ENCODE results near the gene NBEAL2. TPM values are rescaled to one million over a fixed set of nuclear protein-coding genes. Genes with fewer than 3 reads are reported as not detected.

The NBEAL2 gene
- total and polyA plus RNA-seq, 2 donors (not counting 1 experiment from before 2014, with no cell fraction given), result 1.5 to 4.5 TPM

DNA sequence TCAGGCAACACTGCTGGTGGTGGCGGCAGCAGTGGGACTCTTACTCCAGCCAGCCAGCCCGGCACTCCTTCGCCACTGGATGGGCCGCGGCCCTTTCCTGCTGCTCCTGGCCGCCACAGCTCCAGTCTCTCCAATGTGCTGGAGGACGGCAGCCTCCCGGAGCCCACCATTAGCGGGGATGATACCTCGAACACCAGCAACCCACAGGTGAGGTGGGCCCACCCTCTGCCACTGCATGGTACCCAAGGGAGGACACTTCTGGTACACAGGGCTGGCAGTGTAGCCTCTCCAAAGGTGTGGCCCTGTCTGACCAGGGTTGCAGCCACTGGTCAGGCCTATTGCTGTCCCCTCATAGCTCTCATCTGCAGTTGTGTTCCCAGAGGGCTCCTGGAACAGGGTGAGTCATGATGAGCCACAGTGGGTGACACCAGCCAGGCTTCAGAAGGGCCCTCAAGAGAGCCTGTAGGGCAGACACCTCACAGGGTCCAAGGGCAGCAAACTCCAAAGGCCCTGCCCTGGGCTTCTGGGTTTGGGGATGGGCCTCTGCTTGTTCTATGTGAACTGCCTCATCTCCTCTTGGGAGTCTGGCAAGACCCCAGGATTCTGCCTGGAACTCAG lies 20.8 kb downstream of the NBEAL2 start:
- no peak for DNase-seq (ENCODE audit: low read depth in 2 of 2)
- H3K4me3 ChIP-seq (replicated peaks in 1 of 4; ENCODE audit: control extremely low read depth in 1 of 4, insufficient read depth in 1 of 4, low read depth in 3 of 4, low read length in 4 of 4), result no peak overlapping the region
- no peaks in the 10 kb centered on the region for H3K36me3 ChIP-seq (ENCODE audit: control insufficient read depth, insufficient read depth, low read length)
- H3K9me3 ChIP-seq (ENCODE audit: control insufficient read depth, insufficient read depth, low read depth, low read length), result no peaks in the 10 kb centered on the region
- no peak overlapping the region for H2AFZ ChIP-seq (ENCODE audit: low read length)
- H3K79me2 ChIP-seq (ENCODE audit: control insufficient read depth, insufficient read depth, low read length), result no peaks in the 10 kb centered on the region
- H4K20me1 ChIP-seq (ENCODE audit: control insufficient read depth, extremely low read depth, insufficient read depth, low read length), result no peaks in the 10 kb centered on the region
- H3K4me2 ChIP-seq (ENCODE audit: extremely low read depth, insufficient read depth, low read length), result no peak overlapping the region
- H3K4me1 ChIP-seq (ENCODE audit: control insufficient read depth, extremely low read depth, insufficient read depth, low read length), result no peaks in the 10 kb centered on the region
- no peaks in the 10 kb centered on the region for H3K27me3 ChIP-seq (ENCODE audit: control insufficient read depth, insufficient read depth, low read length)
- H3K9ac ChIP-seq (ENCODE audit: insufficient read depth, low read length), result no peak overlapping the region
- no peak overlapping the region for H3K27ac ChIP-seq (ENCODE audit: insufficient read depth, low read length)
- no peak for TF ChIP-seq EZH2 (IDR thresholded peaks at IDR 0.05; ENCODE audit: low read length, missing control alignments)
- TF ChIP-seq, protein P1, sequence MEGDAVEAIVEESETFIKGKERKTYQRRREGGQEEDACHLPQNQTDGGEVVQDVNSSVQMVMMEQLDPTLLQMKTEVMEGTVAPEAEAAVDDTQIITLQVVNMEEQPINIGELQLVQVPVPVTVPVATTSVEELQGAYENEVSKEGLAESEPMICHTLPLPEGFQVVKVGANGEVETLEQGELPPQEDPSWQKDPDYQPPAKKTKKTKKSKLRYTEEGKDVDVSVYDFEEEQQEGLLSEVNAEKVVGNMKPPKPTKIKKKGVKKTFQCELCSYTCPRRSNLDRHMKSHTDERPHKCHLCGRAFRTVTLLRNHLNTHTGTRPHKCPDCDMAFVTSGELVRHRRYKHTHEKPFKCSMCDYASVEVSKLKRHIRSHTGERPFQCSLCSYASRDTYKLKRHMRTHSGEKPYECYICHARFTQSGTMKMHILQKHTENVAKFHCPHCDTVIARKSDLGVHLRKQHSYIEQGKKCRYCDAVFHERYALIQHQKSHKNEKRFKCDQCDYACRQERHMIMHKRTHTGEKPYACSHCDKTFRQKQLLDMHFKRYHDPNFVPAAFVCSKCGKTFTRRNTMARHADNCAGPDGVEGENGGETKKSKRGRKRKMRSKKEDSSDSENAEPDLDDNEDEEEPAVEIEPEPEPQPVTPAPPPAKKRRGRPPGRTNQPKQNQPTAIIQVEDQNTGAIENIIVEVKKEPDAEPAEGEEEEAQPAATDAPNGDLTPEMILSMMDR (conservative IDR thresholded peaks at IDR 0.05 in 1 of 2, IDR thresholded peaks at IDR 0.05 in 1 of 2; ENCODE audit: low read depth in 1 of 2, low read length in 2 of 2), result no peak

DNA sequence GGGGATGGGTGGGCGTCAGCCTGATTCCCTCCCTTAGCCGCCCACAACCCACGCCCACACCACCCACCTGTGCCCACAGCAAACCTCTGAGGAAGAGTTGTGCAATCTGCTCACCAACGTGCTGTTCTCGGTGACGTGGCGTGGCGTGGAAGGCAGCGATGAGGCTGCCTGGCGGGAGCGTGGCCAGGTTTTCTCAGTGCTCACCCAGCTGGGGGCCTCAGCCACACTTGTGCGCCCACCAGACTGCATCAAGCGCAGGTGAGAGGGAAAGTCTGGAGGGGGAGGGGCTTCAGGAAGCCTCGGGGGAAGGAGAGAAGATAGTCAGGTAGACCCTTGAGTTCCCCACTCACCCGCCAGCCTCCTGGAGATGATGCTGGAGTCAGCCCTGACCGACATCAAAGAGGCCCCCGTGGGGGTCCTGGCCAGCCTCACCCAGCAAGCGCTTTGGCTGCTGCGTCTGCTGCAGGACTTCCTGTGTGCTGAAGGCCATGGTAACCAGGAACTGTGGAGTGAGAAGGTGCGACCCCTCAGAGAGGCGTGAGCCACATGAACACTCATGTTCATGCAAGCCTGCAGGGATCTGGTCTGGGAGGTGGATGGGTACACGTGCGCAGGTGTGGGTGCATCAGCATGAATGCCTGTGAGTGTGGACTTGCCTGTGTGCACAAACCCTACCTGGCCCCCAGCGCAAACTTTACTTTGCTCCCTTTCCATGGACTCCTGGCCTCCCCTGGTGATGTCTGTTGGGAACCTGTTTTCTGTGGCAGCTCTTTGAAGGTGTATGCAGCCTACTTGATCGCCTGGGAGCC lies 21.7 kb downstream of the NBEAL2 start:
- Histone ChIP-seq H3K4me1 (ENCODE audit: control insufficient read depth, extremely low read depth, insufficient read depth, low read length) (no peaks in the 10 kb centered on the region), H3K36me3 (ENCODE audit: control insufficient read depth, insufficient read depth, low read length) (no peaks in the 10 kb centered on the region), H3K27ac (ENCODE audit: insufficient read depth, low read length) (no peak overlapping the region), H3K9me3 (ENCODE audit: control insufficient read depth, insufficient read depth, low read depth, low read length) (no peaks in the 10 kb centered on the region), H3K9ac (ENCODE audit: insufficient read depth, low read length) (no peak overlapping the region), H4K20me1 (ENCODE audit: control insufficient read depth, extremely low read depth, insufficient read depth, low read length) (no peaks in the 10 kb centered on the region), H3K79me2 (ENCODE audit: control insufficient read depth, insufficient read depth, low read length) (no peaks in the 10 kb centered on the region), H2AFZ (ENCODE audit: low read length) (no peak overlapping the region), H3K4me3 (replicated peaks in 1 of 4; ENCODE audit: control extremely low read depth in 1 of 4, insufficient read depth in 1 of 4, low read depth in 3 of 4, low read length in 4 of 4) (no peak overlapping the region), H3K4me2 (ENCODE audit: extremely low read depth, insufficient read depth, low read length) (no peak overlapping the region), H3K27me3 (ENCODE audit: control insufficient read depth, insufficient read depth, low read length) (no peaks in the 10 kb centered on the region)
- DNase-seq (ENCODE audit: low read depth in 2 of 2), result no peak
- TF ChIP-seq, protein P1 (conservative IDR thresholded peaks at IDR 0.05 in 1 of 2, IDR thresholded peaks at IDR 0.05 in 1 of 2; ENCODE audit: low read depth in 1 of 2, low read length in 2 of 2), result no peak
- TF ChIP-seq EZH2 (IDR thresholded peaks at IDR 0.05; ENCODE audit: low read length, missing control alignments), result no peak

DNA sequence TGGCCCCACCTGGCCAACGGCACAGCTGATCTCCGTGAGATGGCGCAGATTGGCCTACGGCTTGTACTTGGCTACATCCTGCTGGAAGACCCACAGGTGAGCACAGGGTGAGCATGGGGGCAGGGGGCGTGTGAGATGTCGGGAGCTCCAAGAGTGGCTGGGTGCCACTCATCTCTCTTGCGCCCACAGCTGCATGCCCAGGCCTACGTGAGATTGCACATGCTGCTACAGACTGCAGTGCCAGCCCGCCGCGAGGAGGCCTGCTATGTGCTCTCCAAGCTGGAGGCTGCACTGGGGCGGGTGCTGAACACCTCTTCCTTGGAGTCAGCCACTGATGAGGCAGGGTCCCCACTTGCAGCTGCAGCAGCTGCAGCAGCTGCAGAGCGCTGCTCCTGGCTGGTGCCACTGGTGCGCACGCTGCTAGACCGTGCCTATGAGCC lies 22.3 kb downstream of the NBEAL2 start:
- H4K20me1 ChIP-seq (ENCODE audit: control insufficient read depth, extremely low read depth, insufficient read depth, low read length), result no peaks in the 10 kb centered on the region
- no peak for DNase-seq (ENCODE audit: low read depth in 2 of 2)
- H3K36me3 ChIP-seq (ENCODE audit: control insufficient read depth, insufficient read depth, low read length), result no peaks in the 10 kb centered on the region

More for the DNA sequence above, 22.3 kb downstream of the NBEAL2 start:
- no peak for TF ChIP-seq EZH2 (IDR thresholded peaks at IDR 0.05; ENCODE audit: low read length, missing control alignments)
- TF ChIP-seq, protein P1 (conservative IDR thresholded peaks at IDR 0.05 in 1 of 2, IDR thresholded peaks at IDR 0.05 in 1 of 2; ENCODE audit: low read depth in 1 of 2, low read length in 2 of 2), result no peak
- Histone ChIP-seq H3K4me3 (replicated peaks in 1 of 4; ENCODE audit: control extremely low read depth in 1 of 4, insufficient read depth in 1 of 4, low read depth in 3 of 4, low read length in 4 of 4) (no peak overlapping the region), H3K4me2 (ENCODE audit: extremely low read depth, insufficient read depth, low read length) (no peak overlapping the region), H3K79me2 (ENCODE audit: control insufficient read depth, insufficient read depth, low read length) (no peaks in the 10 kb centered on the region), H3K27ac (ENCODE audit: insufficient read depth, low read length) (no peak overlapping the region), H3K9ac (ENCODE audit: insufficient read depth, low read length) (no peak overlapping the region), H3K27me3 (ENCODE audit: control insufficient read depth, insufficient read depth, low read length) (no peaks in the 10 kb centered on the region), H3K9me3 (ENCODE audit: control insufficient read depth, insufficient read depth, low read depth, low read length) (no peaks in the 10 kb centered on the region), H2AFZ (ENCODE audit: low read length) (no peak overlapping the region), H3K4me1 (ENCODE audit: control insufficient read depth, extremely low read depth, insufficient read depth, low read length) (no peaks in the 10 kb centered on the region)

All from fibroblast of lung (primary cell).